HCT116 (cell line): ENCODE measurements around the gene SH3BP5L. TPM values are rescaled to one million over a fixed set of nuclear protein-coding genes. Genes with fewer than 3 reads are reported as not detected.

Source experiments
- ATAC-seq: fragments of 200-7000 bp; cut with Tn5 transposase; 2 replicates; pipeline ENCODE4 v1.9.1; 2020; ENCODE audit warnings: mild to moderate bottlenecking, moderate library complexity
- BruUV-seq: library from RNA; stranded (reverse); fragments of 400-500 nt; replicated peaks from 2 replicates; lab custom pipeline; 2021; lab: Mats Ljungman, UMichigan
- CTCF ChIA-PET: fragments of 300-600 bp; sonication (Branson Sonifier 250); formaldehyde crosslinking; loops from one replicate; lab custom pipeline; 2021; ENCODE audit warnings: antibody characterized with exemption; lab: Charles Lee
- POLR2A ChIA-PET: fragments of 300-600, 350-600 bp; sonication (Branson Sonifier 250); formaldehyde crosslinking; loops from one replicate; lab custom pipeline; 2021; ENCODE audit warnings: antibody characterized with exemption; lab: Charles Lee
- RAD21 ChIA-PET, 2 experiments: fragments of 300-600 bp; sonication (Branson Sonifier 250); formaldehyde crosslinking; loops; one replicate each; lab custom pipeline; 2023; ENCODE audit warnings: low total read pairs in 2 of 2; ENCODE audit not compliant: uncharacterized antibody in 2 of 2, unreplicated experiment in 2 of 2, low non-redundant PET in 1 of 2; lab: Charles Lee
- DNase-seq: peaks from one replicate; pipeline ENCODE4 v3.0.0-alpha.2; 2010; ENCODE audit warnings: low read depth, low spot score
- H2AFZ ChIP-seq: fragments of 200-600 bp; shearing (Covaris generic), sonication (generic); 2 replicates; pipeline ENCODE4 v1.6.1; 2017; ENCODE audit warnings: low read depth, mixed run types, mixed read lengths, antibody characterized with exemption, low read length; ENCODE audit not compliant: poor library complexity, severe bottlenecking
- H3K27ac ChIP-seq: 2 replicates; pipeline ENCODE4 v1.5.1; 2012; ENCODE audit warnings: low read depth, low read length
- H3K27me3 ChIP-seq: fragments of 200-600 bp; sonication (generic); 2 replicates; pipeline ENCODE4 v1.6.1; 2016; ENCODE audit warnings: mixed run types, low read length, mixed read lengths; ENCODE audit not compliant: insufficient read depth
- H3K36me3 ChIP-seq, 2 experiments: fragments of 200-500 bp in 1 of 2; fragments of 200-600 bp in 1 of 2; sonication (Bioruptor generic) in 1 of 2; sonication (generic) in 1 of 2; 2 replicates each; pipeline versions ENCODE4 v1.5.1 to v1.6.1; 2014 to 2016; ENCODE audit warnings: low read length in 2 of 2, inconsistent platforms in 1 of 2, mixed read lengths in 1 of 2, mixed run types in 1 of 2; ENCODE audit not compliant: insufficient read depth in 2 of 2, control insufficient read depth in 1 of 2
- H3K4me1 ChIP-seq, 2 experiments: fragments of 200-600 bp in 1 of 2; sonication (generic) in 1 of 2; 2 replicates each; pipeline versions ENCODE4 v1.5.1 to v1.6.1; 2012 to 2017; ENCODE audit warnings: low read length in 2 of 2, inconsistent platforms in 1 of 2, mild to moderate bottlenecking in 1 of 2, mixed read lengths in 1 of 2, mixed run types in 1 of 2, moderate library complexity in 1 of 2; ENCODE audit not compliant: insufficient read depth in 2 of 2, control insufficient read depth in 1 of 2
- H3K4me2 ChIP-seq: fragments of 200-600 bp; sonication (generic); 2 replicates; pipeline ENCODE4 v1.6.1; 2017; ENCODE audit warnings: mixed run types, low read length, mixed read lengths
- H3K4me3 ChIP-seq, 2 experiments: fragments of 200-600 bp in 1 of 2; sonication (generic) in 1 of 2; replicated peaks in 1 of 2; 2 replicates each; pipeline ENCODE4 v1.5.1; 2011 to 2016; ENCODE audit warnings: low read length in 2 of 2, control low read depth in 1 of 2, low read depth in 1 of 2, mild to moderate bottlenecking in 1 of 2, mixed read lengths in 1 of 2, mixed run types in 1 of 2
- H3K79me2 ChIP-seq: fragments of 200-600 bp; sonication (generic); 2 replicates; pipeline ENCODE4 v1.6.1; 2017; ENCODE audit warnings: mild to moderate bottlenecking, mixed run types, low read length, moderate library complexity, mixed read lengths; ENCODE audit not compliant: insufficient read depth
- H3K9ac ChIP-seq: fragments of 200-600 bp; sonication (generic); 2 replicates; pipeline ENCODE4 v1.6.1; 2016; ENCODE audit warnings: low read length, mixed read lengths
- H3K9me2 ChIP-seq: fragments of 200-600 bp; sonication (generic), shearing (Covaris generic); 2 replicates; pipeline ENCODE4 v1.6.1; 2017; ENCODE audit warnings: mixed run types, mild to moderate bottlenecking, moderate library complexity; ENCODE audit not compliant: insufficient read depth
- H3K9me3 ChIP-seq, 2 experiments: fragments of 200-500 bp in 1 of 2; fragments of 200-600 bp in 1 of 2; sonication (Bioruptor generic) in 1 of 2; sonication (generic) in 1 of 2; 2 replicates each; pipeline ENCODE4 v1.6.1; 2014 to 2017; ENCODE audit warnings: low read length in 2 of 2, mixed read lengths in 2 of 2, inconsistent platforms in 1 of 2, low read depth in 1 of 2, mild to moderate bottlenecking in 1 of 2, mixed run types in 1 of 2, moderate library complexity in 1 of 2; ENCODE audit not compliant: control insufficient read depth in 1 of 2, insufficient read depth in 1 of 2
- H4K20me1 ChIP-seq: fragments of 200-600 bp; sonication (generic), shearing (Covaris generic); 2 replicates; pipeline ENCODE4 v1.6.1; 2017; ENCODE audit warnings: mixed run types, mild to moderate bottlenecking, moderate library complexity; ENCODE audit not compliant: insufficient read depth
- CBX3 ChIP-seq: IDR thresholded peaks from 2 replicates; pipeline ENCODE4 v1.6.1; 2012; ENCODE audit warnings: low read depth
- CTCF ChIP-seq, 3 experiments: fragments of 200-600 bp in 1 of 3; sonication (generic) in 1 of 3; IDR thresholded peaks in 2 of 3; conservative IDR thresholded peaks in 1 of 3; 2 replicates each; pipeline ENCODE4 v1.5.1; 2012 to 2017; ENCODE audit warnings: low read depth in 2 of 3, low read length in 2 of 3, antibody characterized with exemption in 1 of 3, borderline replicate concordance in 1 of 3, control low read depth in 1 of 3, mild to moderate bottlenecking in 1 of 3, mixed read lengths in 1 of 3, mixed run types in 1 of 3, moderate library complexity in 1 of 3; ENCODE audit not compliant: insufficient read depth in 1 of 3
- EZH2phosphoT487 ChIP-seq: fragments of 200-600 bp; IDR thresholded peaks from 2 replicates; pipeline ENCODE4 v1.6.1; 2018; ENCODE audit warnings: antibody characterized with exemption, borderline replicate concordance
- FOSL1 ChIP-seq: IDR thresholded peaks from 2 replicates; pipeline ENCODE4 v1.6.1; 2012; ENCODE audit warnings: low read depth
- POLR2A ChIP-seq: IDR thresholded peaks from 2 replicates; pipeline ENCODE4 v1.7.0; 2011; ENCODE audit warnings: borderline replicate concordance; ENCODE audit not compliant: insufficient read depth, insufficient read length; ENCODE audit errors: extremely low read depth
- RAD21 ChIP-seq: IDR thresholded peaks from 2 replicates; pipeline ENCODE4 v1.6.1; 2012; ENCODE audit warnings: low read depth, mild to moderate bottlenecking
- TCF7L2 ChIP-seq: IDR thresholded peaks from 2 replicates; pipeline ENCODE4 v1.7.0; 2011; ENCODE audit warnings: borderline replicate concordance, inconsistent platforms; ENCODE audit not compliant: insufficient read depth, insufficient read length; ENCODE audit errors: extremely low read depth
- YY1 ChIP-seq: IDR thresholded peaks from 2 replicates; pipeline ENCODE4 v1.6.1; 2011; ENCODE audit warnings: low read length, low read depth, moderate library complexity, mild to moderate bottlenecking; ENCODE audit not compliant: insufficient replicate concordance; ENCODE audit errors: extremely low read depth
- ZFX ChIP-seq: fragments of 450-650 bp; IDR thresholded peaks from 2 replicates; pipeline ENCODE4 v1.6.1; 2017
- ZNF274 ChIP-seq: fragments of 200-500 bp; sonication (Bioruptor generic); IDR thresholded peaks from 2 replicates; pipeline ENCODE4 v1.6.1; 2014; ENCODE audit warnings: mild to moderate bottlenecking, low read depth, low read length, inconsistent platforms
- intact Hi-C: fragments of 100-400 bp; cut with micrococcal nuclease; formaldehyde crosslinking; loops from 2 replicates; pipeline ENCODE4 v1.10.0; 2022
- total RNA-seq: library from RNA; stranded (reverse); gene quantifications from one replicate; pipeline ENCODE4 v1.2.1, GENCODE V29; 2021; ENCODE audit not compliant: unreplicated experiment
- TF ChIP-seq, protein P1 (sequence below): IDR thresholded peaks from 2 replicates; pipeline ENCODE4 v1.6.1; 2012

SH3BP5L gene
- total RNA-seq, 1 experiment from 2014 or later, result 22.3 TPM

DNA sequence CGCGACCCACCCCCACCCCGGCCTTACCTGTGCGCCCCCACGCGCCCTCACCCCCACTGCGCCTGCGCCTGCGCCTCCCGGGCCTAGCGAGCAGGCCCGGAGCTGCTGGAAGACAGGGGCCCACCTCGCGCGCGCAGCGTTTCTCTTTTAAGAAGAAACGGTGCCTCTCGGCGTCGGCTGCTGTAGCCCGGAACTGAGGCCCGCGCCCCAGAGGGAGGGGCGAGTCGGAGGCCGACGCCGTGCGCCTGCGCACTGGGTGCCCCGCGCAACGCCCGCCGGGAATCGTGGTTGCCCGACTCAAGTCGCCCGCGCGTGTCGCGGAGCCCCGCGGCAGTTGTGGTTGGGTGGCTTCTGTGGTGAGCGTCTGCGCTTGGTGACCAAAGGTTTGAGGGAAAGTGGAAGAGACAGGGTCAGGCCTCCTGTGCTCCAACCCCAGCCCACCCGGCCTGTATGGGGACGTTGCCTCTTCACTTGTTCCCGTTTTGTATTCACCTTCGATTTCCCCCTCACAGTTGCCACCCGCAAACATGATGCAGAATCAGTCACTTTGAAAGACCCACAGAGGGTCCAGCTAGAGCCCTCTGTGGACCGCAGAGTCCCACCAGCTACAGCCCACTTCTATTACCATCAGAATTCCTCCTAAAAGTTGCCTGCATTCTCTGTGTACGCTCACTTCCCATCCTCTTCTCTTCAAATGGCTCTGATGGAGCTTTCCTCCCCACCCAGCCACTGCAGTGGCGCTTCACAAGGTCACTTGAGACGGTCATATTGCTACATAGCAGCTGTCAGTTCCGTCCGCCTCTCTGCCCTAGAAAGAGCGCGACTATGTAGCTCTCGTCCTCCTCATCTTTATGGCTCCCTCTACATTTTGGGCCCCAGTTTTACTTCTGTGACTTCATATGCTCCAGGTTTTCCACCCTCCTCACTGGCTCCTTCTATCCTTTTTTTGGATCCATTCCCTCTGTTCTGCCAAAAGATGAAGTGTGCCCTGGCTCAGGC, 33.5 kb upstream of the SH3BP5L start, which contains the start of gene ZNF692 (continued):
- TF ChIP-seq CTCF (IDR thresholded peaks at IDR 0.05 in 2 of 3, conservative IDR thresholded peaks at IDR 0.05 in 1 of 3; ENCODE audit: borderline replicate concordance in 1 of 3, insufficient read depth in 1 of 3, low read depth in 2 of 3, low read length in 2 of 3), result no peak
- peak; percentile 77; the same call in 1 of the 2 replicates for TF ChIP-seq CBX3
- peak; percentile 83 for TF ChIP-seq POLR2A
- TF ChIP-seq ZFX, result peak; percentile 76
- no peak for TF ChIP-seq EZH2phosphoT487

DNA sequence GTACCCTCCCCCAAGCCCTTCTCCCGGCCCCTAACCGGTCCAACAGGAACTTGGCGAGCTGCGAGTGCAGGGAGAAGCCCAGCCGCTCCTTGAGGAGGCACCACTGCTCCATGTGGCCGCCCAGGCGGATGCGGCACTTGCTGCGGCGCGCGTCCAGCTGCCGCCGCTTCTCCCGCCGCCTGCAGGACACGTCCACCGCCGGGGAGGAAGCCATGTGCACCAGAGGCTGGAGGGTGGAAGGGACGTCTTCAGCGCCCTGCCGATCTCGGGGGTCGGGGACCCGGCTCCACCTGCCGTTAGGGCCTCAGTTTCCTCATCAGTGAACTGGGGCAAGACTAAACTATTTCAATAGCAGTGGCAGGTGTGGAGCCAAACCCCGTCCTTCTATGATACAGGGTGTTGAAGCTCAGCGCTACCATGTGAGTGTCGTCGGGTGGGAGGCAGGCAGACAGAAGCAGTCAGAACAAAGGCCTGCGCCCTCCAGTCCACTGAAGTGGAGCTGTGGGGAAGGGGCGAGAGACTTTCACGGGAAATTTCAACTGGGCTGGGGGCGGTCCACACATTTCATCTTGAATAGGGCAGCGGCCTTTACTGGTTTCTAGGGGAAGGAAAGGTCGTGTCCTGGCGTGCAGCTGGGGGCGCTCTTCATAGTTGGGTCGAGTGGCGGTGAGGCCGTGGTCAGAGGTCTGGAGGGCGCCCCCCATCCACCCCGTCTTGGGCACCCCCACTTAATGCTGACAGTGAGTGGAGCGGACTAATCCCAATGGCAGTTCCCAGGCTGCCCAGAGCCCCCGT, 32.6 kb upstream of the SH3BP5L start:
- BruUV-seq, result TSS peak; percentile 60
- TF ChIP-seq CTCF (IDR thresholded peaks at IDR 0.05 in 2 of 3, conservative IDR thresholded peaks at IDR 0.05 in 1 of 3; ENCODE audit: borderline replicate concordance in 1 of 3, insufficient read depth in 1 of 3, low read depth in 2 of 3, low read length in 2 of 3) (peak; percentile 51 to 64 (median 56); a peak in 5 of 6 replicates), ZNF274 (no peak), YY1 (no peak), FOSL1 (no peak), TCF7L2 (peak; percentile 17), RAD21 (no peak)
- TF ChIP-seq, protein P1, sequence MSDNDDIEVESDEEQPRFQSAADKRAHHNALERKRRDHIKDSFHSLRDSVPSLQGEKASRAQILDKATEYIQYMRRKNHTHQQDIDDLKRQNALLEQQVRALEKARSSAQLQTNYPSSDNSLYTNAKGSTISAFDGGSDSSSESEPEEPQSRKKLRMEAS, result peak; percentile 66

More for the DNA sequence above, 32.6 kb upstream of the SH3BP5L start:
- DNase-seq, result peak; percentile 47
- Histone ChIP-seq H3K9me2 (no peaks in the 10 kb centered on the region), H3K4me1 (peaks cover 12 to 37% of the 10 kb centered on the region in 2 experiments), H3K4me3 (peak overlapping the region; percentile 66 to 83), H2AFZ (no peak overlapping the region), H3K27me3 (no peaks in the 10 kb centered on the region), H3K36me3 (peaks cover 9 to 25% of the 10 kb centered on the region in 2 experiments; a peak in 3 of 4 replicates), H3K79me2 (peaks cover 33% of the 10 kb centered on the region; the same call in 1 of the 2 replicates), H4K20me1 (no peaks in the 10 kb centered on the region), H3K9me3 (no peaks in the 10 kb centered on the region), H3K27ac (peak overlapping the region; percentile 79), H3K4me2 (peak overlapping the region; percentile 72), H3K9ac (peak overlapping the region; percentile 92)
- peak; percentile 66 for ATAC-seq
- ChIA-PET RAD21 (no interaction called here), CTCF (interaction anchor here (0.8 to 1.8 kb wide), 9 partner anchors 14 to 68 kb away, joined by 3 to 24 read pairs (median 5); partner anchors contain the start of gene ZNF672), POLR2A (interaction anchor here (0.9 to 2.8 kb wide), 7 partner anchors 11 to 48 kb away, joined by 3 to 44 read pairs (median 4); partner anchors contain the start of genes PGBD2, SH3BP5L and ZNF672)
- intact Hi-C loops, result loop anchor here (1.0 kb wide), 1 partner anchor 48 kb away; the partner anchor contains the start of gene PGBD2
